Endodermal cell (in vitro differentiated cells): Measurements from ENCODE around the gene ACBD5. TPM values are rescaled to one million over a fixed set of nuclear protein-coding genes. Genes with fewer than 3 reads are reported as not detected.

ENCODE experiments used
- DNase-seq: peaks from one replicate; pipeline ENCODE4 v3.0.0-alpha.2; 2017
- H3K27ac ChIP-seq: 2 replicates; pipeline ENCODE4 v1.5.1; 2013; ENCODE audit warnings: mild to moderate bottlenecking, low read depth, low read length, moderate library complexity
- H3K27me3 ChIP-seq: 2 replicates; pipeline ENCODE4 v1.6.1; 2013; ENCODE audit warnings: mild to moderate bottlenecking, low read length, moderate library complexity; ENCODE audit not compliant: insufficient read depth, control insufficient read depth, poor library complexity, severe bottlenecking
- H3K36me3 ChIP-seq: 2 replicates; pipeline ENCODE4 v1.7.0; 2013; ENCODE audit warnings: mild to moderate bottlenecking, low read length, moderate library complexity; ENCODE audit not compliant: control insufficient read depth, insufficient read depth
- H3K4me1 ChIP-seq: one replicate; pipeline ENCODE4 v1.7.0; 2013; ENCODE audit warnings: low read length; ENCODE audit not compliant: control insufficient read depth, insufficient read depth
- H3K4me3 ChIP-seq: 2 replicates; pipeline ENCODE4 v1.5.1; 2013; ENCODE audit warnings: mild to moderate bottlenecking, low read length, moderate library complexity
- H3K9ac ChIP-seq: 2 replicates; pipeline ENCODE4 v1.6.1; 2013; ENCODE audit warnings: mild to moderate bottlenecking, low read length, moderate library complexity; ENCODE audit not compliant: poor library complexity, severe bottlenecking; ENCODE audit errors: extremely low read depth
- H3K9me3 ChIP-seq: 2 replicates; pipeline ENCODE4 v1.6.1; 2013; ENCODE audit warnings: mild to moderate bottlenecking, low read length, moderate library complexity; ENCODE audit not compliant: control insufficient read depth
- H3K27ac Mint-ChIP-seq: 2 replicates; pipeline ENCODE4 v1.8.0; 2020; ENCODE audit warnings: mixed read lengths
- H3K27me3 Mint-ChIP-seq: 2 replicates; pipeline ENCODE4 v1.8.0; 2021; ENCODE audit warnings: mild to moderate bottlenecking, mixed read lengths; ENCODE audit not compliant: insufficient read depth
- H3K36me3 Mint-ChIP-seq: 2 replicates; pipeline ENCODE4 v1.8.0; 2020; ENCODE audit warnings: low read depth, mixed read lengths
- H3K4me1 Mint-ChIP-seq: 2 replicates; pipeline ENCODE4 v1.8.0; 2020; ENCODE audit warnings: mixed read lengths
- H3K4me3 Mint-ChIP-seq: 2 replicates; pipeline ENCODE4 v1.8.0; 2020; ENCODE audit warnings: mild to moderate bottlenecking, moderate library complexity, mixed read lengths
- H3K9me3 Mint-ChIP-seq: 2 replicates; pipeline ENCODE4 v1.8.0; 2020; ENCODE audit warnings: mild to moderate bottlenecking, mixed read lengths
- CTCF ChIP-seq: fragments of 200-600 bp; sonication (generic); conservative IDR thresholded peaks from 2 replicates; pipeline ENCODE4 v1.5.0; 2021; ENCODE audit warnings: antibody characterized with exemption, mild to moderate bottlenecking
- WGBS, 2 experiments: methylation state at CpG; one replicate each; pipeline versions ENCODE4 v1.1.5 to v1.1.7; 2013; ENCODE audit warnings: missing lambda C conversion rate in 2 of 2, mixed read lengths in 1 of 2; ENCODE audit not compliant: insufficient coverage in 1 of 2, insufficient read length in 1 of 2; 5-methylcytosine and 5-hydroxymethylcytosine counted together
- total RNA-seq, 2 donors: library from RNA; stranded (reverse); fragmentation: NEBNext Ultra II Directional in 1 of 2; extraction: Animal tissue kit (Norgen Biotek cat#: 25700) in 1 of 2; gene quantifications; 2 replicates in 1 of 2; 3 replicates in 1 of 2; pipeline ENCODE4 v1.2.1, GENCODE V29; 2021

Gene ACBD5
- total RNA-seq, 2 donors from 2014 or later: 13.7 to 20.7 TPM

- 94 to 98% methylated on average over 8 to 14 of the region's 14 CpGs for WGBS, 2 experiments
- no peak overlapping the region for H3K27ac ChIP-seq
- TF ChIP-seq CTCF: no peak
- H3K27me3 Mint-ChIP-seq: peaks cover 21% of the 10 kb centered on the region
- H3K36me3 Mint-ChIP-seq: peaks cover 8% of the 10 kb centered on the region
- H3K9me3 ChIP-seq: no peaks in the 10 kb centered on the region
- no peak overlapping the region for H3K9ac ChIP-seq
- no peaks in the 10 kb centered on the region for H3K36me3 ChIP-seq
- H3K9me3 Mint-ChIP-seq: peaks cover 6% of the 10 kb centered on the region
- no peak overlapping the region for H3K27ac Mint-ChIP-seq
- no peak for DNase-seq
- no peak overlapping the region for H3K4me3 ChIP-seq
- H3K4me3 Mint-ChIP-seq: no peak overlapping the region
- no peaks in the 10 kb centered on the region for H3K4me1 ChIP-seq
- no peaks in the 10 kb centered on the region for H3K27me3 ChIP-seq
- H3K4me1 Mint-ChIP-seq: peaks cover 3% of the 10 kb centered on the region
These were observed 11.0 kb upstream of the ACBD5 start for GRCh38 chr10:27251554-27251953.

DNA sequence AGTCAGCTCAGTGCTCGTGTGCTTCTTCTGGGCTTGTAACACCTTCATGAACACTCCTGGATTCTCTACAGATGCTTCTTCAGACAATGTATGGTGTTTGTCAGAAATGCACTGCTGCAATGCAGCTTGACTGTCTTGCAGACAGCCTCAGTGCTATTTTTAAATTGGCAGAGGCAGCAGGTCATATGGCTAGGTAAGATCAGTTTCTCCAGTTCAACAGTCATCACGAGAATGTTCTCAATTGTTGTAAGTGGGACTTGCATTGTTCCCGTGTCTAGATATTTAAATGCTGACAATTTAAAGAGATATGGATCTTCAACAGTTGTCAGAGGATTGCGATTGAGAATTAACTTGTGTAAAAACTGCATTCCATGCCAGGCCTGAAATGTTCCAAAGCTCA, 7.6 kb upstream of the ACBD5 start:
- H3K4me3 ChIP-seq: no peak overlapping the region
- Mint-ChIP-seq H3K4me3 (no peak overlapping the region), H3K4me1 (peaks cover 5% of the 10 kb centered on the region), H3K36me3 (peaks cover 8% of the 10 kb centered on the region), H3K27me3 (peaks cover 16% of the 10 kb centered on the region), H3K9me3 (peaks cover 3% of the 10 kb centered on the region), H3K27ac (no peak overlapping the region)
- no peaks in the 10 kb centered on the region for H3K27me3 ChIP-seq
- H3K9ac ChIP-seq: no peak overlapping the region
- DNase-seq: no peak
- no peak for TF ChIP-seq CTCF
- no peaks in the 10 kb centered on the region for H3K9me3 ChIP-seq
- H3K4me1 ChIP-seq: no peaks in the 10 kb centered on the region
- WGBS, 2 experiments: 85 to 86% methylated on average over 4 of the region's 4 CpGs
- no peak overlapping the region for H3K27ac ChIP-seq
- H3K36me3 ChIP-seq: no peaks in the 10 kb centered on the region

- no peak for DNase-seq
- H3K27ac ChIP-seq: no peak overlapping the region
- WGBS, 2 experiments: 83 to 96% methylated on average over 3 of the region's 3 CpGs
- H3K4me1 ChIP-seq: no peaks in the 10 kb centered on the region
- H3K9ac ChIP-seq: no peak overlapping the region
- no peaks in the 10 kb centered on the region for H3K9me3 ChIP-seq
- H3K27me3 Mint-ChIP-seq: peaks cover 16% of the 10 kb centered on the region
- H3K9me3 Mint-ChIP-seq: peaks cover 3% of the 10 kb centered on the region
- H3K4me1 Mint-ChIP-seq: peaks cover 5% of the 10 kb centered on the region
- H3K4me3 ChIP-seq: no peak overlapping the region
- H3K36me3 ChIP-seq: no peaks in the 10 kb centered on the region
- TF ChIP-seq CTCF: no peak
- no peak overlapping the region for H3K27ac Mint-ChIP-seq
- H3K36me3 Mint-ChIP-seq: peaks cover 8% of the 10 kb centered on the region
- H3K27me3 ChIP-seq: no peaks in the 10 kb centered on the region
- H3K4me3 Mint-ChIP-seq: no peak overlapping the region
These were observed 6.8 kb upstream of the ACBD5 start for GRCh38 chr10:27247441-27247840.
